Left renal cortex interstitium (tissue), 4 donors: Measurements from ENCODE around the gene NAV3. TPM values are rescaled to one million over a fixed set of nuclear protein-coding genes. Genes with fewer than 3 reads are reported as not detected.

ENCODE experiments used
- DNase-seq, 4 donors: peaks; one replicate each; pipeline ENCODE4 v3.0.0-alpha.2; 2013; ENCODE audit warnings: low read depth in 4 of 4, low spot score in 2 of 4, missing footprints in 1 of 4
- polyA plus RNA-seq, 4 donors: library from polyadenylated mRNA; unstranded; fragments of 120-200 nt; gene quantifications; one replicate each; pipeline ENCODE4 v1.2.1, GENCODE V29; 2013; ENCODE audit not compliant: insufficient read length in 4 of 4

NAV3 gene
- polyA plus RNA-seq, 4 donors, result 7.3 to 10.5 (median 8.8) TPM

DNA sequence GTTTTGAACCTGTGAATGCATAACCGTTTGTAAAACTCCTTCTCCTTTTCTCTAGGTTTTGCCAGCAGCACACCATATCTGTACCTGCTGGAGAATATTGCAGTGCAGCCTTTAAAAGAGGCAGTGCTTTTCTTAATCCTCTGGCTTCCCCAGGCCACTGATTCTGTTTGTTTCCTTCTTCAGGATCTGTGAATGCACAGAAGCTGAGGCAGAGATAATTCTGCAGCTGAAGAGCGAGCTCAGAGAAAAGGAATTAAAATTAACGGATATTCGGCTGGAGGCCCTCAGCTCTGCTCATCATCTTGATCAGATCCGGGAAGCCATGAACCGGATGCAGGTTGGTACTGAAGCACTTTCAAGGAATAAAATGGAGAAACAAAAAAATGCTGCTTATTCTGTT lies 348.7 kb downstream of the NAV3 start:
- DNase-seq, result no peak

- no peak for DNase-seq
Measured at GRCh38 chr12:78181544-78182162, 351.0 kb downstream of the NAV3 start.

DNA sequence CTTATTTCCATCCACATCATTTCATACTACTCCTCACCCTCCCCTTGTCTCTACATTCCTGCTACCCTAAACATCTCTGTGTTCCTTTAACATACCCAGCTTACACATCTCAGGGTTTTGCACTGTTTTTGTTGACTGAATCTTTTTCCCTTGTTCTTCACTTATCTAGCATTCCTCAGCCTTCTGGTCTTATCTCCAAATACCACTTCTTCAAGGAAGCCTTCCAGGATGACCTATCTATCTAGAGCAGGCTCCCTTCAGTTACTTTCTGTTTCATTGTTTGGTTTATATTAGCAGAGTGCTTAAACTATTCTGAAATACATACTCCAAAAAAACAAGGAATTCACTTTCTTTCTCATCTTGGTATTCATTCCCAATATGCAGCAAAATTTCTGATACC lies 353.1 kb downstream of the NAV3 start:
- no peak for DNase-seq

GRCh38 chr12:78185109-78185508 lies 354.4 kb downstream of the NAV3 start:
- DNase-seq, result no peak

- no peak for DNase-seq
Measured at GRCh38 chr12:78185651-78186050, 355.0 kb downstream of the NAV3 start.

GRCh38 chr12:78186670-78187069 lies 356.0 kb downstream of the NAV3 start:
- DNase-seq, result no peak

DNA sequence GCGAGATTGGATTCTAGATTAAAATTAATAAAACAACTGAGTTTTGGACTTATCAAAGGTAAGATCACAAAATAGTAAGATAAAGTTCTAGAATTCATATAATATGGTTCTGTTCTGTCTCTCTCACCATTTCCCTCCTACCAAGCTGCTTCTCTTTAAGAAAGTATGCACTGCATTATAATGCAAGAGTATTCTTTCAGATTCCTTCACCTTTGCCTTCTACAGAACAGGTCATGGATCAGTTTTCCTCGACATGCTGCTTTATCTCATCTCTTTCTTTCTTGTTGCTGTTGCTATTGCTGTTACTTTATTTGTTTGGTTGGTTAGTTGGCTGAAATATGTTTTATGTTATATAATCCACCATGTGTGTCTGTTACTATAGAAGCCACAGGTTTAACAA lies 357.0 kb downstream of the NAV3 start:
- no peak for DNase-seq

DNA sequence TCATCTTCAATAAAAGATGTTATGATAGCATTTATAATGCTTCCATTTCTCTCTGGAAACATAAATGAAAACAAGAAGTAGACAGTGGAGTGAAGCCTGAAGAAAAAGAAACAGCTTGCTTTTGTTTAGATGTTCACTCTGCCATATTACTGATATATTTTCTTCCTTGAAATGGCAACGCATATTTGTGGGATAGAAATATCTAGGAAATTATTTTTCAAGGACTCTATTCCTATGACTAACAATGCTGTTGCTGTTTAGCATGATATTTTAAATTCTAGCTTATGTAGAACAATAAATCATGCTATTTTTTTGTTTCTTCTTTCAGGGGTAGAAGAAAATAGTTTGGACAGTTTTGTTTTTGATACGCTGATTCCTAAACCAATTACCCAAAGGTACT lies 359.0 kb downstream of the NAV3 start:
- no peak for DNase-seq

GRCh38 chr12:78191611-78192010 lies 360.9 kb downstream of the NAV3 start:
- DNase-seq, result no peak

DNA sequence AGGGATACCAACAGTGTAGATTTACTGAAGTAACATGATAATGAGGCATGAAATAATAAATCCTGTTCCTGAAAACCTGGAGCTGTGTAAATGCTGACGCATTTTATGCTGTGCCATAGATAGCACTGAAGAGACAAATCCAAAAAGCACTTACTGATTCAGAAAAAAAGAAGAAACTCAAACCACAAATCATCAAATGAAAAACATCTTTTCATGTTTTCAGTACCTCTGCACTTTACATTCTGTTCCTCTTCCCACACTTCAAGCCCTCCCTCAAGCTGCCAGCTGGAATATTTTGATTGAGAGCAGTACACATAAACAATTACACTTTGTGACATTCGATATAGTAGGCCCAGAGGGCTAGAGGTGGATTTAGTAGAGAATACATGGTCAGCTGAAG lies 362.3 kb downstream of the NAV3 start:
- DNase-seq, result no peak

GRCh38 chr12:78194448-78194847 lies 363.8 kb downstream of the NAV3 start:
- no peak for DNase-seq

- DNase-seq, result no peak
Measured at GRCh38 chr12:78198896-78199295, 368.2 kb downstream of the NAV3 start.

- DNase-seq, result no peak
Measured at GRCh38 chr12:78199926-78200325, 369.2 kb downstream of the NAV3 start.

DNA sequence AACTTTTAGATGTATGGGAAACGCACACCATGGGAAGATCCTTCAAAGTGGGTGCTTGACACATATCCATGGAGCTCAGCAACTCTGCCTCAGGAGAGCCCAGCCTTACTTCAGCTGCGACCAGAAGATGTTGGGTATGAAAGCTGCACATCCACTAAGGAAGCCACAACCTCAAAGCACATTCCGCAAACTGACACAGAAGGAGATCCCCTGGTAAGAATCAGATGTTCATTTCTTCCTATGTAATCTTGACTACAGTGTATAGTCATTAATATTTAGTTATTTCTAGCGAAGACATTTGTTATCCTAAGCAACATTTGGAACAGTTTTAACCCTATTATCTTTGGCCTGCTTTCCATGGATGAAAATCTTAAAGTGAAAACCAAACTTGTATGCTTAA lies 374.2 kb downstream of the NAV3 start:
- no peak for DNase-seq

DNA sequence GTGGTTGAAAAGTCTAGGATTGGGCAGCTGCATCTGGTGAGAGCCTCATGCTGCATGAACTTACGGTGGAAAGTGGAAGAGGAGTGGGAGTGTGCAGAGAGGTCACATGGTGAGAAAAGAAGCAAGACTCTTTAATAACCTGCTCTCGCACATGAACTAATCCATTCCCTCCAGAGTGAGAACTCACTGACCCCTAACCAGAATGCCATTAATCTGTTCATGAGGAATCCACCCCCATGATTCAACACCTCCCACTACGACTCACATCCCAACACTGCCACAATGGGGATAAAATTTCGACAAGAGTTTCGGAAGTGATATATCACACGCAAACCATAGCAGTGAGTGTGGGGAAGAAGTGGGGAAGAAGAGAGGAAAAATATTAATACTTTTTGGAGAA lies 377.4 kb downstream of the NAV3 start:
- peak in 1 of 4 donors; percentile 49 for DNase-seq

DNA sequence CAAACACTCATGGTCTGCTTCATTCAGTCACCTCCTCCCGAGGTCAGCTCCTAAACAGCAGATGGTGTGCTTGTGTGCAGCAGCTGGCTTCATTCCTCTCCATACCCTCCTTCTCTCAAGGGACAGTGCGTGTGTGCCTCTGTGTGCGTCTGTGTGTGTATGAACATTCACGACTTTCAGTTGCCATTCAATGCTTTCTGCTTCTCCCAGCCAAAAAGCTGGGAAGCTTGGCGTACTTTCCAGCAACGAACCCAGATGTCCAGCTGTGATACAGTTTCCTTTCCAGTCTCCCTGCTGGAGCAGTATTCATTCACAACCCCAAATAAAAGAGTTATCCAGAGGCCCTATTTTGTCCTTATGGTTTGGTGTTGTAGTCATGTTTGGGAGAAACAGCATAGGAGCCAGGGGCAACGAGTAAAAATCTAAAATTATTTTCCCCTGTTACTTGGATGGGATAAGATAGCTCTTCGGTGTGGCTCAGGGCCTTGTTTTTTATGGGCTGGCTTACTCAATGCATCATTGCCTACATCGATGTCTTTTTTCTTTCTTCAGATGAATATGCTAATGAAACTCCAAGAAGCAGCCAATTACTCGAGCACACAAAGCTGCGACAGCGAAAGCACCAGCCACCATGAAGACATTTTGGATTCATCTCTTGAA lies 379.3 kb downstream of the NAV3 start:
- no peak for DNase-seq

- no peak for DNase-seq
Measured at GRCh38 chr12:78210506-78210860, 379.8 kb downstream of the NAV3 start.

- peak in 1 of 4 donors; percentile 31 for DNase-seq
Measured at GRCh38 chr12:78210894-78211302, 380.2 kb downstream of the NAV3 start.

GRCh38 chr12:78220811-78221210 lies 390.1 kb downstream of the NAV3 start:
- no peak for DNase-seq

GRCh38 chr12:78224154-78224553 lies 393.5 kb downstream of the NAV3 start:
- no peak for DNase-seq

- DNase-seq, result no peak
Measured at GRCh38 chr12:78226763-78227162, 396.1 kb downstream of the NAV3 start.

GRCh38 chr12:78229591-78230101 lies 399.0 kb downstream of the NAV3 start:
- DNase-seq, result no peak
